PC-9 (cell line): ENCODE measurements around the gene CNRIP1. TPM values are rescaled to one million over a fixed set of nuclear protein-coding genes. Genes with fewer than 3 reads are reported as not detected.

Source experiments
- Bru-seq: library from RNA; stranded (reverse); fragments of 400-500 nt; gene quantifications from one replicate; lab custom pipeline; 2021; lab: Mats Ljungman, UMichigan
- BruChase-seq, 2 experiments: library from RNA; stranded (reverse); fragments of 400-500 nt; gene quantifications; one replicate each; lab custom pipeline; 2021; lab: Mats Ljungman, UMichigan
- BruUV-seq: library from RNA; stranded (reverse); fragments of 400-500 nt; replicated peaks from 2 replicates; lab custom pipeline; 2021; lab: Mats Ljungman, UMichigan
- CTCF ChIA-PET: fragments of 300-600 bp; sonication (Branson Sonifier 250); formaldehyde crosslinking; loops from one replicate; lab custom pipeline; 2022; ENCODE audit warnings: antibody characterized with exemption; lab: Charles Lee
- POLR2A ChIA-PET: fragments of 300-600 bp; sonication (Branson Sonifier 250); formaldehyde crosslinking; loops from one replicate; lab custom pipeline; 2022; ENCODE audit warnings: antibody characterized with exemption; ENCODE audit not compliant: unreplicated experiment; lab: Charles Lee
- DNase-seq, 2 experiments: peaks; one replicate each; pipeline versions ENCODE4 v3.0.0 to v3.0.0-alpha.2; 2015 to 2022; ENCODE audit warnings: mixed read lengths in 1 of 2
- H2AFZ ChIP-seq: fragments of 200-600 bp; sonication (generic); 2 replicates; pipeline ENCODE4 v1.8.1; 2017; ENCODE audit warnings: antibody characterized with exemption
- H3F3A ChIP-seq: fragments of 200-600 bp; sonication (generic); 2 replicates; pipeline ENCODE4 v1.8.1; 2017; ENCODE audit warnings: antibody characterized with exemption, mild to moderate bottlenecking, low read depth; ENCODE audit not compliant: insufficient read depth
- H3K27ac ChIP-seq: fragments of 200-600 bp; sonication (generic); 2 replicates; pipeline ENCODE4 v1.6.1; 2016; ENCODE audit warnings: mixed run types
- H3K27me3 ChIP-seq: fragments of 200-600 bp; sonication (generic); 2 replicates; pipeline ENCODE4 v1.6.1; 2016; ENCODE audit warnings: low read depth, mixed run types; ENCODE audit not compliant: insufficient read depth
- H3K36me3 ChIP-seq: fragments of 200-600 bp; sonication (generic); 2 replicates; pipeline ENCODE4 v1.6.1; 2016; ENCODE audit warnings: low read depth, mixed run types
- H3K4me1 ChIP-seq: fragments of 200-600 bp; sonication (generic); replicated peaks from 2 replicates; pipeline ENCODE4 v1.6.1; 2016; ENCODE audit warnings: mixed run types; ENCODE audit not compliant: insufficient read depth
- H3K4me2 ChIP-seq: fragments of 200-600 bp; sonication (generic); 2 replicates; pipeline ENCODE4 v1.6.1; 2017; ENCODE audit warnings: mixed run types
- H3K4me3 ChIP-seq: fragments of 200-600 bp; sonication (generic); 2 replicates; pipeline ENCODE4 v1.6.1; 2016; ENCODE audit warnings: mixed run types
- H3K79me2 ChIP-seq: fragments of 200-600 bp; sonication (generic); 2 replicates; pipeline ENCODE4 v1.6.1; 2017; ENCODE audit warnings: low read depth, mixed run types
- H3K9me2 ChIP-seq: fragments of 200-600 bp; sonication (generic); 2 replicates; pipeline ENCODE4 v1.8.1; 2017; ENCODE audit warnings: mild to moderate bottlenecking; ENCODE audit not compliant: insufficient read depth
- H3K9me3 ChIP-seq: fragments of 200-600 bp; sonication (generic); 2 replicates; pipeline ENCODE4 v1.8.1; 2016; ENCODE audit warnings: low read depth; ENCODE audit not compliant: insufficient read depth
- H4K20me1 ChIP-seq: fragments of 200-600 bp; sonication (generic); 2 replicates; pipeline ENCODE4 v1.8.1; 2017; ENCODE audit not compliant: insufficient read depth
- CTCF ChIP-seq: fragments of 200-600 bp; sonication (generic); conservative IDR thresholded peaks from 2 replicates; pipeline ENCODE4 v1.6.1; 2017; ENCODE audit warnings: mixed run types, antibody characterized with exemption, mild to moderate bottlenecking, moderate library complexity
- EZH2 ChIP-seq: fragments of 200-600 bp; sonication (generic); IDR thresholded peaks from 2 replicates; pipeline ENCODE4 v1.8.0; 2017; ENCODE audit warnings: antibody characterized with exemption, low read depth
- intact Hi-C: fragments of 100-400 bp; cut with micrococcal nuclease; formaldehyde crosslinking; loops from one replicate; pipeline ENCODE4 v1.10.0; 2022; ENCODE audit not compliant: unreplicated experiment
- long read RNA-seq: library from polyadenylated mRNA; stranded (forward); transcript quantifications from one replicate; pipeline ENCODE4 v2.0.0, GENCODE V29; 2022
- total RNA-seq: library from RNA; stranded (reverse); gene quantifications from 2 replicates; pipeline ENCODE4 v1.2.3, GENCODE V29; 2021

CNRIP1 gene
- total RNA-seq, result not detected in 2 replicates
- not detected for Bru-seq, nascent RNA
- BruChase-seq, experiment 1, labeled RNA remaining after a 2-hour chase, result not detected
- percentile 3 among the genes with signal in this experiment for BruChase-seq, experiment 2, labeled RNA remaining after a 6-hour chase
- long read RNA-seq, result 0 reads

- no peak within 1 kb of the TSS for H2AFZ ChIP-seq
- H3K36me3 ChIP-seq, result no peaks in the 10 kb centered on the region
- H3K4me3 ChIP-seq, result no peak within 1 kb of the TSS
- H4K20me1 ChIP-seq, result no peaks in the 10 kb centered on the region
- DNase-seq, result no peak
- H3K27ac ChIP-seq, result no peak within 1 kb of the TSS
- no peak within 1 kb of the TSS for H3K4me2 ChIP-seq
- H3K9me3 ChIP-seq, result no peaks in the 10 kb centered on the region
- intact Hi-C loops, result no loop called here
- H3K9me2 ChIP-seq, result no peaks in the 10 kb centered on the region
- no peaks in the 10 kb centered on the region for H3K79me2 ChIP-seq
- H3K27me3 ChIP-seq, result no peaks in the 10 kb centered on the region
- no peak for TF ChIP-seq CTCF
- TF ChIP-seq EZH2, result no peak
- ChIA-PET POLR2A (no interaction called here), CTCF (no interaction called here)
- H3K4me1 ChIP-seq, result no peaks in the 10 kb centered on the region
- no peaks in the 10 kb centered on the region for H3F3A ChIP-seq
- no TSS peak for BruUV-seq
Measured at GRCh38 chr2:68319398-68320117, at the start of gene CNRIP1. Gene CNRIP1 (minus strand): TSS chr2:68319949. CDS start chr2:68319400, 549 bp downstream.

GRCh38 chr2:68369337-68369734 lies 49.6 kb upstream of the CNRIP1 start:
- Histone ChIP-seq H3K4me1 (no peaks in the 10 kb centered on the region), H3K9me3 (no peaks in the 10 kb centered on the region), H3K27ac (no peak overlapping the region), H2AFZ (no peak overlapping the region), H3K36me3 (no peaks in the 10 kb centered on the region), H3K4me2 (no peak overlapping the region), H3K9me2 (no peaks in the 10 kb centered on the region), H3F3A (no peaks in the 10 kb centered on the region), H3K79me2 (no peaks in the 10 kb centered on the region), H3K4me3 (no peak overlapping the region), H4K20me1 (no peaks in the 10 kb centered on the region), H3K27me3 (no peaks in the 10 kb centered on the region)
- BruUV-seq, result no TSS peak
- no peak for TF ChIP-seq CTCF
- no peak for TF ChIP-seq EZH2
- intact Hi-C loops, result no loop called here
- CTCF ChIA-PET, result no interaction called here
- no peak for DNase-seq
- POLR2A ChIA-PET, result no interaction called here

GRCh38 chr2:68368654-68369336 lies 49.0 kb upstream of the CNRIP1 start:
- DNase-seq, result no peak
- Histone ChIP-seq H3K27me3 (no peaks in the 10 kb centered on the region), H3K36me3 (no peaks in the 10 kb centered on the region), H2AFZ (no peak overlapping the region), H3K4me1 (no peaks in the 10 kb centered on the region), H3K4me2 (no peak overlapping the region), H3K9me3 (no peaks in the 10 kb centered on the region), H3K4me3 (no peak overlapping the region), H3F3A (no peaks in the 10 kb centered on the region), H3K79me2 (no peaks in the 10 kb centered on the region), H3K9me2 (no peaks in the 10 kb centered on the region), H3K27ac (no peak overlapping the region), H4K20me1 (no peaks in the 10 kb centered on the region)
- no peak for TF ChIP-seq CTCF
- intact Hi-C loops, result no loop called here
- no TSS peak for BruUV-seq
- CTCF ChIA-PET, result no interaction called here
- POLR2A ChIA-PET, result no interaction called here
